Activated CD4-positive, alpha-beta T cell treated with anti-CD3 and anti-CD28 coated beads, Interleukin-2, amount 10 ng/mL, durations not matched to agents 24 days and 14 days (primary cell): Measurements from ENCODE around the gene GBE1. TPM values are rescaled to one million over a fixed set of nuclear protein-coding genes. Genes with fewer than 3 reads are reported as not detected.

Source experiments
- DNase-seq: peaks from one replicate; pipeline ENCODE4 v3.0.0; 2022
- H3K27ac Mint-ChIP-seq: one replicate; pipeline ENCODE4 v1.8.0; 2022; ENCODE audit warnings: mild to moderate bottlenecking, mixed read lengths
- H3K27me3 Mint-ChIP-seq: one replicate; pipeline ENCODE4 v1.8.0; 2022; ENCODE audit warnings: mixed read lengths
- H3K36me3 Mint-ChIP-seq: one replicate; pipeline ENCODE4 v1.8.0; 2022; ENCODE audit warnings: low read depth, mild to moderate bottlenecking, mixed read lengths
- H3K4me1 Mint-ChIP-seq: one replicate; pipeline ENCODE4 v1.8.0; 2021; ENCODE audit warnings: mixed read lengths
- H3K4me3 Mint-ChIP-seq: one replicate; pipeline ENCODE4 v1.8.0; 2022; ENCODE audit warnings: mild to moderate bottlenecking, moderate library complexity, mixed read lengths
- H3K9me3 Mint-ChIP-seq: one replicate; pipeline ENCODE4 v1.8.0; 2021; ENCODE audit warnings: mixed read lengths
- intact Hi-C: fragments of 100-400 bp; cut with micrococcal nuclease; formaldehyde crosslinking; loops from one replicate; pipeline ENCODE4 v1.15.1; 2023
- total RNA-seq: library from RNA; stranded (reverse); gene quantifications from 2 replicates; pipeline ENCODE4 v1.2.3, GENCODE V29; 2022

Gene GBE1
- total RNA-seq, 1 donor from 2014 or later: 39.1 TPM

- Mint-ChIP-seq H3K4me1 (peaks cover 6% of the 10 kb centered on the region), H3K4me3 (no peak overlapping the region), H3K27me3 (no peaks in the 10 kb centered on the region), H3K27ac (no peak overlapping the region), H3K36me3 (peaks cover 11% of the 10 kb centered on the region), H3K9me3 (no peaks in the 10 kb centered on the region)
- intact Hi-C loops: no loop called here
- DNase-seq: no peak
These were observed 18.9 kb downstream of the GBE1 start for GRCh38 chr3:81742581-81742980.

- Mint-ChIP-seq H3K27me3 (no peaks in the 10 kb centered on the region), H3K4me3 (no peak overlapping the region), H3K9me3 (no peaks in the 10 kb centered on the region), H3K4me1 (peaks cover 6% of the 10 kb centered on the region), H3K27ac (no peak overlapping the region), H3K36me3 (peaks cover 10% of the 10 kb centered on the region)
- intact Hi-C loops: no loop called here
- DNase-seq: no peak
These were observed 20.2 kb downstream of the GBE1 start for GRCh38 chr3:81741216-81741615.

- Mint-ChIP-seq H3K9me3 (no peaks in the 10 kb centered on the region), H3K4me1 (peaks cover 6% of the 10 kb centered on the region), H3K27me3 (no peaks in the 10 kb centered on the region), H3K36me3 (peaks cover 10% of the 10 kb centered on the region), H3K27ac (no peak overlapping the region), H3K4me3 (no peak overlapping the region)
- no peak for DNase-seq
- intact Hi-C loops: no loop called here
These were observed 20.7 kb downstream of the GBE1 start for GRCh38 chr3:81740731-81741130.

- no peaks in the 10 kb centered on the region for H3K27me3 Mint-ChIP-seq
- no peak for DNase-seq
- intact Hi-C loops: no loop called here
- H3K4me1 Mint-ChIP-seq: peaks cover 4% of the 10 kb centered on the region
- no peak overlapping the region for H3K27ac Mint-ChIP-seq
- H3K36me3 Mint-ChIP-seq: peaks cover 5% of the 10 kb centered on the region
- no peak overlapping the region for H3K4me3 Mint-ChIP-seq
- no peaks in the 10 kb centered on the region for H3K9me3 Mint-ChIP-seq
These were observed 26.1 kb downstream of the GBE1 start for GRCh38 chr3:81735334-81735733.

GRCh38 chr3:81734742-81735141 lies 26.7 kb downstream of the GBE1 start:
- H3K27ac Mint-ChIP-seq: no peak overlapping the region
- H3K4me3 Mint-ChIP-seq: no peak overlapping the region
- no peaks in the 10 kb centered on the region for H3K9me3 Mint-ChIP-seq
- H3K36me3 Mint-ChIP-seq: peaks cover 5% of the 10 kb centered on the region
- H3K4me1 Mint-ChIP-seq: peaks cover 4% of the 10 kb centered on the region
- no peak for DNase-seq
- intact Hi-C loops: no loop called here
- no peaks in the 10 kb centered on the region for H3K27me3 Mint-ChIP-seq

GRCh38 chr3:81732642-81733041 lies 28.8 kb downstream of the GBE1 start:
- Mint-ChIP-seq H3K27ac (no peak overlapping the region), H3K4me3 (no peak overlapping the region), H3K9me3 (no peaks in the 10 kb centered on the region), H3K36me3 (peaks cover under 1% of the 10 kb centered on the region), H3K4me1 (peaks cover 5% of the 10 kb centered on the region), H3K27me3 (no peaks in the 10 kb centered on the region)
- intact Hi-C loops: no loop called here
- DNase-seq: no peak

- H3K9me3 Mint-ChIP-seq: no peaks in the 10 kb centered on the region
- H3K4me1 Mint-ChIP-seq: peaks cover 4% of the 10 kb centered on the region
- DNase-seq: no peak
- intact Hi-C loops: no loop called here
- no peak overlapping the region for H3K27ac Mint-ChIP-seq
- no peaks in the 10 kb centered on the region for H3K36me3 Mint-ChIP-seq
- no peak overlapping the region for H3K4me3 Mint-ChIP-seq
- no peaks in the 10 kb centered on the region for H3K27me3 Mint-ChIP-seq
These were observed 32.5 kb downstream of the GBE1 start for GRCh38 chr3:81728766-81729544.

- H3K27ac Mint-ChIP-seq: no peak overlapping the region
- DNase-seq: no peak
- no peak overlapping the region for H3K4me3 Mint-ChIP-seq
- no peaks in the 10 kb centered on the region for H3K9me3 Mint-ChIP-seq
- H3K27me3 Mint-ChIP-seq: no peaks in the 10 kb centered on the region
- H3K36me3 Mint-ChIP-seq: no peaks in the 10 kb centered on the region
- intact Hi-C loops: no loop called here
- peaks cover 7% of the 10 kb centered on the region for H3K4me1 Mint-ChIP-seq
These were observed 34.7 kb downstream of the GBE1 start for GRCh38 chr3:81726735-81727134.

- DNase-seq: no peak
- H3K4me1 Mint-ChIP-seq: peaks cover 7% of the 10 kb centered on the region
- H3K4me3 Mint-ChIP-seq: no peak overlapping the region
- no peaks in the 10 kb centered on the region for H3K36me3 Mint-ChIP-seq
- H3K27ac Mint-ChIP-seq: no peak overlapping the region
- intact Hi-C loops: no loop called here
- H3K9me3 Mint-ChIP-seq: no peaks in the 10 kb centered on the region
- no peaks in the 10 kb centered on the region for H3K27me3 Mint-ChIP-seq
These were observed 35.3 kb downstream of the GBE1 start for GRCh38 chr3:81726132-81726531.

GRCh38 chr3:81723732-81724313 lies 37.6 kb downstream of the GBE1 start:
- no peak for DNase-seq
- Mint-ChIP-seq H3K27me3 (no peaks in the 10 kb centered on the region), H3K27ac (no peak overlapping the region), H3K4me1 (peaks cover 7% of the 10 kb centered on the region), H3K36me3 (peaks cover 2% of the 10 kb centered on the region), H3K9me3 (no peaks in the 10 kb centered on the region), H3K4me3 (no peak overlapping the region)
- intact Hi-C loops: no loop called here

- H3K4me3 Mint-ChIP-seq: no peak overlapping the region
These were observed 43.1 kb downstream of the GBE1 start for GRCh38 chr3:81718311-81718710.

GRCh38 chr3:81716870-81717509 lies 44.5 kb downstream of the GBE1 start:
- Mint-ChIP-seq H3K27ac (no peak overlapping the region), H3K9me3 (peaks cover 5% of the 10 kb centered on the region), H3K4me3 (no peak overlapping the region), H3K27me3 (no peaks in the 10 kb centered on the region), H3K36me3 (peaks cover 6% of the 10 kb centered on the region), H3K4me1 (no peaks in the 10 kb centered on the region)
- intact Hi-C loops: no loop called here
- no peak for DNase-seq

More at GRCh38 chr3:81718311-81718710, 43.1 kb downstream of the GBE1 start:
- Mint-ChIP-seq H3K27ac (no peak overlapping the region), H3K9me3 (no peaks in the 10 kb centered on the region), H3K36me3 (peaks cover 2% of the 10 kb centered on the region), H3K27me3 (no peaks in the 10 kb centered on the region), H3K4me1 (no peaks in the 10 kb centered on the region)
- intact Hi-C loops: no loop called here
- no peak for DNase-seq

GRCh38 chr3:81713031-81713430 lies 48.4 kb downstream of the GBE1 start:
- intact Hi-C loops: no loop called here

GRCh38 chr3:81709606-81710005 lies 51.8 kb downstream of the GBE1 start:
- Mint-ChIP-seq H3K36me3 (peaks cover 4% of the 10 kb centered on the region), H3K27me3 (no peaks in the 10 kb centered on the region), H3K4me1 (no peaks in the 10 kb centered on the region), H3K4me3 (no peak overlapping the region), H3K27ac (no peak overlapping the region), H3K9me3 (peaks cover 5% of the 10 kb centered on the region)
- intact Hi-C loops: no loop called here
- no peak for DNase-seq

More at GRCh38 chr3:81713031-81713430, 48.4 kb downstream of the GBE1 start:
- H3K27ac Mint-ChIP-seq: no peak overlapping the region
- no peak for DNase-seq
- H3K36me3 Mint-ChIP-seq: peaks cover 4% of the 10 kb centered on the region
- no peak overlapping the region for H3K4me3 Mint-ChIP-seq
- no peaks in the 10 kb centered on the region for H3K4me1 Mint-ChIP-seq
- H3K27me3 Mint-ChIP-seq: no peaks in the 10 kb centered on the region
- peaks cover 5% of the 10 kb centered on the region for H3K9me3 Mint-ChIP-seq
